Body of pancreas (tissue), 4 donors: Measurements from ENCODE around the gene CRLF1.

Source experiments
- CTCF ChIP-seq, 7 experiments: fragments of 450-650 bp in 4 of 7; fragments of 200-600 bp in 3 of 7; sonication (generic) in 3 of 7; IDR thresholded peaks; one replicate each; pipeline ENCODE4 v1.5.1; 2016 to 2019; ENCODE audit warnings: antibody characterized with exemption in 7 of 7
- POLR2A ChIP-seq, 3 donors: fragments of 450-650 bp; IDR thresholded peaks; one replicate each; pipeline ENCODE4 v1.6.1; 2016; ENCODE audit warnings: antibody characterized with exemption in 3 of 3, mild to moderate bottlenecking in 2 of 3

GRCh38 chr19:18587962-18588610 lies 18.5 kb downstream of the CRLF1 start:
- no peak for TF ChIP-seq CTCF (IDR thresholded peaks at IDR 0.05)
- TF ChIP-seq POLR2A (IDR thresholded peaks at IDR 0.05), result no peak
